GM21576 (cell line): Measurements from ENCODE around the gene RTP5.
"Not testable (repeated sequence)": the region's sequence is repeated elsewhere in the genome, so short reads cannot be mapped to it uniquely, and the experiment has no call there.

ENCODE experiments used
- ATAC-seq: cut with Tn5 transposase; IDR thresholded peaks from one replicate; pipeline ENCODE4 v1.9.1; 2021; ENCODE audit warnings: mild to moderate bottlenecking, moderate library complexity; ENCODE audit not compliant: unreplicated experiment

The RTP5 gene

GRCh38 chr2:241869087-241869961, at the start of gene RTP5:
Gene RTP5 (plus strand): TSS chr2:241869729. CDS start chr2:241869757, 28 bp downstream.
- no peak for ATAC-seq

- ATAC-seq, result not testable (repeated sequence)
Measured at GRCh38 chr2:241819947-241820624, 49.4 kb upstream of the RTP5 start.

- ATAC-seq, result no peak
Measured at GRCh38 chr2:241820625-241821384, 48.7 kb upstream of the RTP5 start.

- ATAC-seq, result no peak
Measured at GRCh38 chr2:241821460-241822263, 47.9 kb upstream of the RTP5 start.

GRCh38 chr2:241822264-241822623, 47.3 kb upstream of the RTP5 start:
- no peak for ATAC-seq

- ATAC-seq, result not testable (repeated sequence)
Measured at GRCh38 chr2:241823531-241824437, 45.7 kb upstream of the RTP5 start.

- no peak for ATAC-seq
Measured at GRCh38 chr2:241827394-241827793, 42.1 kb upstream of the RTP5 start.

GRCh38 chr2:241833101-241833663, 36.3 kb upstream of the RTP5 start:
- no peak for ATAC-seq

- ATAC-seq, result not testable (repeated sequence)
Measured at GRCh38 chr2:241833756-241834526, 35.6 kb upstream of the RTP5 start.

GRCh38 chr2:241834527-241835210, 34.9 kb upstream of the RTP5 start:
- ATAC-seq, result no peak

- ATAC-seq, result no peak
Measured at GRCh38 chr2:241835611-241836010, 33.9 kb upstream of the RTP5 start.

- ATAC-seq, result no peak
Measured at GRCh38 chr2:241836292-241836691, 33.2 kb upstream of the RTP5 start.

- no peak for ATAC-seq
Measured at GRCh38 chr2:241837197-241837965, 32.1 kb upstream of the RTP5 start.

- ATAC-seq, result no peak
Measured at GRCh38 chr2:241841181-241842066, 28.1 kb upstream of the RTP5 start.

- no peak for ATAC-seq
Measured at GRCh38 chr2:241842067-241842415, 27.5 kb upstream of the RTP5 start.

- peak; percentile 43 for ATAC-seq
Measured at GRCh38 chr2:241842620-241843211, 26.8 kb upstream of the RTP5 start.
